Measurements from ENCODE around the gene CAST.

The CAST gene

GRCh38 chr5:96651948-96652753 lies 10.0 kb upstream of the CAST start:
- Mint-ChIP-seq H3K27me3 (ENCODE audit: low read depth) (peaks cover 74% of the 10 kb centered on the region), H3K36me3 (ENCODE audit: low read depth) (no peaks in the 10 kb centered on the region), H3K9me3 (no peaks in the 10 kb centered on the region), H3K27ac (no peak overlapping the region), H3K4me1 (ENCODE audit: low read depth) (peaks cover 40% of the 10 kb centered on the region), H3K4me3 (no peak overlapping the region)
- no peak for DNase-seq (ENCODE audit: low spot score)

GRCh38 chr5:96652769-96653454 lies 9.3 kb upstream of the CAST start:
- H3K9me3 Mint-ChIP-seq: no peaks in the 10 kb centered on the region
- H3K4me1 Mint-ChIP-seq (ENCODE audit: low read depth): peaks cover 45% of the 10 kb centered on the region
- H3K36me3 Mint-ChIP-seq (ENCODE audit: low read depth): no peaks in the 10 kb centered on the region
- H3K27ac Mint-ChIP-seq: no peak overlapping the region
- H3K4me3 Mint-ChIP-seq: no peak overlapping the region
- DNase-seq (ENCODE audit: low spot score): no peak
- peaks cover 72% of the 10 kb centered on the region for H3K27me3 Mint-ChIP-seq (ENCODE audit: low read depth)

GRCh38 chr5:96654209-96654608 lies 8.0 kb upstream of the CAST start:
- peaks cover 75% of the 10 kb centered on the region for H3K27me3 Mint-ChIP-seq (ENCODE audit: low read depth)
- DNase-seq (ENCODE audit: low spot score): no peak
- peaks cover 49% of the 10 kb centered on the region for H3K4me1 Mint-ChIP-seq (ENCODE audit: low read depth)
- H3K27ac Mint-ChIP-seq: peak overlapping the region; percentile 5
- no peaks in the 10 kb centered on the region for H3K9me3 Mint-ChIP-seq
- peak overlapping the region; percentile 27 for H3K4me3 Mint-ChIP-seq
- no peaks in the 10 kb centered on the region for H3K36me3 Mint-ChIP-seq (ENCODE audit: low read depth)

DNA sequence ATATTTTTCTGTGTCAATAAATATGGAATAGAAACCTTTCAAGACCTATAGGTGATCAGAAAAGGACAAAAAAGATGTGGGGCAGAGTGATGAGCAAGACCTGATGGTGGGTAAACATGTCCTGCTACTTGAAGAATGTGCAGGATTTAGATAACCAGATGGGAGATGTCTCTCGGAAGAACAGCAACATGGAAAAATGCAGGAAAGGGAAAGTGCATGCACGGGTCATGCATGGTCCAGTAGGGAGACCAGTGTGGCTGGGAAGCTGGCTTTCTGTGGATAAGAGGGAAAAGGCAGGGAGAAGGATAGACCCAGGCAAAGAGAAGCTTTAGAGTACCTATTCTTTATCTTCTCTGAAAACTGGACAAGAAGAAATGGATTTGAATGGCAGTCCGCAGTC lies 7.1 kb upstream of the CAST start:
- Mint-ChIP-seq H3K27me3 (ENCODE audit: low read depth) (peaks cover 76% of the 10 kb centered on the region), H3K9me3 (no peaks in the 10 kb centered on the region), H3K4me1 (ENCODE audit: low read depth) (peaks cover 51% of the 10 kb centered on the region), H3K36me3 (ENCODE audit: low read depth) (no peaks in the 10 kb centered on the region), H3K27ac (peak overlapping the region; percentile 28), H3K4me3 (peak overlapping the region; percentile 50)
- DNase-seq (ENCODE audit: low spot score): no peak

- no peaks in the 10 kb centered on the region for H3K9me3 Mint-ChIP-seq
- peaks cover 74% of the 10 kb centered on the region for H3K27me3 Mint-ChIP-seq (ENCODE audit: low read depth)
- no peaks in the 10 kb centered on the region for H3K36me3 Mint-ChIP-seq (ENCODE audit: low read depth)
- peaks cover 55% of the 10 kb centered on the region for H3K4me1 Mint-ChIP-seq (ENCODE audit: low read depth)
- H3K4me3 Mint-ChIP-seq: peak overlapping the region; percentile 13
- peak overlapping the region; percentile 19 for H3K27ac Mint-ChIP-seq
- no peak for DNase-seq (ENCODE audit: low spot score)
These were observed 6.7 kb upstream of the CAST start for GRCh38 chr5:96655506-96655905.

GRCh38 chr5:96657068-96657467 lies 5.1 kb upstream of the CAST start:
- Mint-ChIP-seq H3K27ac (peak overlapping the region; percentile 76), H3K4me3 (peak overlapping the region; percentile 69), H3K4me1 (ENCODE audit: low read depth) (peaks cover 65% of the 10 kb centered on the region), H3K27me3 (ENCODE audit: low read depth) (peaks cover 58% of the 10 kb centered on the region), H3K36me3 (ENCODE audit: low read depth) (no peaks in the 10 kb centered on the region), H3K9me3 (no peaks in the 10 kb centered on the region)
- peak; percentile 75 for DNase-seq (ENCODE audit: low spot score)

DNA sequence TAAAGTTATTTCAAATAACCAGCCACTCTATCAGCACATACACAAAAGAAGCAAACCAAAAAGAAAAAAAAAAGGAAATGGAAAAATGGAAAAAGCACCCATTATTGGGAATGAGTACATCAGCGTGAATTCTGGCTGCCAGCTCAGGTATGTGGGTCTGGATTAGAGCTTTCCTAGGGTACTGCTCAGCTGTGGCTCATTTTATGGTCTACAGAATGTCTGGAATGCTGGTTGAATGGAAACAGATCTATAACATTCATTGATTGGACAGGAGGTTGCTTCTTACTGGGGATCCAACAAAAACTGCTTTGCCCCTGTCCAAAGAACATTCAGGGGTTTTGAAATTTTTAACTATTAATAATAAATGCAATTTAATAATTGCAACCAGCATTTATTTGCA lies 3.9 kb upstream of the CAST start:
- H3K9me3 Mint-ChIP-seq: no peaks in the 10 kb centered on the region
- no peak for DNase-seq (ENCODE audit: low spot score)
- H3K4me3 Mint-ChIP-seq: no peak overlapping the region
- peaks cover 4% of the 10 kb centered on the region for H3K36me3 Mint-ChIP-seq (ENCODE audit: low read depth)
- H3K4me1 Mint-ChIP-seq (ENCODE audit: low read depth): peaks cover 64% of the 10 kb centered on the region
- peaks cover 52% of the 10 kb centered on the region for H3K27me3 Mint-ChIP-seq (ENCODE audit: low read depth)
- H3K27ac Mint-ChIP-seq: no peak overlapping the region

DNA sequence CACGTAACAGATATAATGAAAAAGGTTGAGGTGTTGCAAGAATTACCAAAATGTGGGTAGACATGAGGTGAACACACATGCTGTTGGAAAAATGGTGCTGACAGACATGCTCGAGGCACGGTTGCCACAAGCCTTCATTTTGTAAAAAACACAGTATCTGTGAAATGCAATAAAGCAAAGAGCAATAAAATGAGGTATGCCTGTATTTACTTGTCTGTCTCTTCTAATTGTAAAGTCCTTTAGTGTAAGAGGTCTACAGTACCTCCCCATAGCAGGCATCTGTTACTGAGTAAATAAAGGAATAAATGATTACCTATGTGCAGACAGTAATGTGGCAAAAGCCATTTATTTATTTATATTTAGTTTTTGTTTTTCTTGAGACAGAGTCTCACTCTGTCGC lies 3.0 kb upstream of the CAST start:
- Mint-ChIP-seq H3K4me3 (no peak overlapping the region), H3K9me3 (no peaks in the 10 kb centered on the region), H3K27me3 (ENCODE audit: low read depth) (peaks cover 51% of the 10 kb centered on the region), H3K27ac (no peak overlapping the region), H3K4me1 (ENCODE audit: low read depth) (peaks cover 67% of the 10 kb centered on the region), H3K36me3 (ENCODE audit: low read depth) (peaks cover 7% of the 10 kb centered on the region)
- no peak for DNase-seq (ENCODE audit: low spot score)

GRCh38 chr5:96660971-96661854 lies 963 bp upstream of the CAST start:
- peak overlapping the region; percentile 99 for H3K27ac Mint-ChIP-seq
- H3K4me3 Mint-ChIP-seq: peak overlapping the region; percentile 98
- H3K9me3 Mint-ChIP-seq: no peaks in the 10 kb centered on the region
- peaks cover 59% of the 10 kb centered on the region for H3K4me1 Mint-ChIP-seq (ENCODE audit: low read depth)
- H3K36me3 Mint-ChIP-seq (ENCODE audit: low read depth): peaks cover 12% of the 10 kb centered on the region
- H3K27me3 Mint-ChIP-seq (ENCODE audit: low read depth): peaks cover 38% of the 10 kb centered on the region
- DNase-seq (ENCODE audit: low spot score): peak; percentile 32

GRCh38 chr5:96662725-96663518 lies 746 bp downstream of the CAST start:
- peaks cover 54% of the 10 kb centered on the region for H3K4me1 Mint-ChIP-seq (ENCODE audit: low read depth)
- H3K36me3 Mint-ChIP-seq (ENCODE audit: low read depth): peaks cover 12% of the 10 kb centered on the region
- H3K27ac Mint-ChIP-seq: peak overlapping the region; percentile 99
- peaks cover 30% of the 10 kb centered on the region for H3K27me3 Mint-ChIP-seq (ENCODE audit: low read depth)
- H3K4me3 Mint-ChIP-seq: peak overlapping the region; percentile 98
- DNase-seq (ENCODE audit: low spot score): peak; percentile 88
- no peaks in the 10 kb centered on the region for H3K9me3 Mint-ChIP-seq

GRCh38 chr5:96663608-96664007 lies 1.4 kb downstream of the CAST start:
- Mint-ChIP-seq H3K4me3 (peak overlapping the region; percentile 98), H3K9me3 (no peaks in the 10 kb centered on the region), H3K4me1 (ENCODE audit: low read depth) (peaks cover 57% of the 10 kb centered on the region), H3K27ac (no peak overlapping the region), H3K27me3 (ENCODE audit: low read depth) (peaks cover 27% of the 10 kb centered on the region), H3K36me3 (ENCODE audit: low read depth) (peaks cover 14% of the 10 kb centered on the region)
- DNase-seq (ENCODE audit: low spot score): no peak

GRCh38 chr5:96664669-96665068 lies 2.5 kb downstream of the CAST start:
- H3K9me3 Mint-ChIP-seq: no peaks in the 10 kb centered on the region
- peak overlapping the region; percentile 15 for H3K4me3 Mint-ChIP-seq
- no peak for DNase-seq (ENCODE audit: low spot score)
- no peak overlapping the region for H3K27ac Mint-ChIP-seq
- peaks cover 18% of the 10 kb centered on the region for H3K27me3 Mint-ChIP-seq (ENCODE audit: low read depth)
- H3K4me1 Mint-ChIP-seq (ENCODE audit: low read depth): peaks cover 57% of the 10 kb centered on the region
- peaks cover 15% of the 10 kb centered on the region for H3K36me3 Mint-ChIP-seq (ENCODE audit: low read depth)

DNA sequence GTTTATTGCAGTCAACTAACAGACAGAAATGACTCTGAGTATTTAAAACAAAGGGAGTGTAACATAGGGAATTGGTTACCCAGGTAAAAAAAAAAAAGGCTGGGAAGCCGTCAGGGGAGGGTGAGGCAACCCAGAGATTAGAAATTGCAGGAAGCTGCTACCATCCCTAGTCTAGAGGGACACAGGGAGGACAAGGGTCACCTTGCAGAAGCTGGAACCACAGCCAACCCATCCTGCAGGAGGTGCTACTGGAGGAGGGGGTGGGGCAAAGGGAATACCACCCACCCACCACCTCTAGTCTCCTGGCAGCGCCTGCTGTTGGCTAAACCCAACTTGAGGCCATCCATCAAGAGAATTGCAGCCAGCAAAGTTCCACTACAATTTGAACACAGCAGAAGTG lies 6.5 kb downstream of the CAST start:
- H3K4me1 Mint-ChIP-seq (ENCODE audit: low read depth): peaks cover 37% of the 10 kb centered on the region

More for the DNA sequence above, 6.5 kb downstream of the CAST start:
- Mint-ChIP-seq H3K9me3 (no peaks in the 10 kb centered on the region), H3K36me3 (ENCODE audit: low read depth) (peaks cover 19% of the 10 kb centered on the region), H3K27me3 (ENCODE audit: low read depth) (peaks cover 5% of the 10 kb centered on the region), H3K4me3 (no peak overlapping the region), H3K27ac (no peak overlapping the region)
- no peak for DNase-seq (ENCODE audit: low spot score)
